Neuronal stem cell (in vitro differentiated cells): ENCODE data around the gene CDK4.

ENCODE experiments used
- DNase-seq: peaks from one replicate; pipeline ENCODE4 v3.0.0-alpha.2; 2013; ENCODE audit warnings: low spot score
- H2AFZ ChIP-seq: one replicate; pipeline ENCODE4 v1.6.1; 2013; ENCODE audit warnings: mild to moderate bottlenecking, low read length, inconsistent platforms
- H2AK5ac ChIP-seq: 2 replicates; pipeline ENCODE4 v1.6.1; 2013; ENCODE audit warnings: low read depth, mild to moderate bottlenecking, inconsistent platforms, low read length, moderate library complexity, mixed read lengths
- H2BK120ac ChIP-seq: 2 replicates; pipeline ENCODE4 v1.6.1; 2013; ENCODE audit warnings: low read depth, mild to moderate bottlenecking, inconsistent platforms, low read length, moderate library complexity, mixed read lengths
- H2BK12ac ChIP-seq: one replicate; pipeline ENCODE4 v1.6.1; 2013; ENCODE audit warnings: low read length, inconsistent platforms
- H2BK15ac ChIP-seq: 2 replicates; pipeline ENCODE4 v1.6.1; 2013; ENCODE audit warnings: mild to moderate bottlenecking, low read length, inconsistent platforms, mixed read lengths
- H2BK5ac ChIP-seq: one replicate; pipeline ENCODE4 v1.6.1; 2013; ENCODE audit warnings: inconsistent platforms, mild to moderate bottlenecking, low read length, moderate library complexity
- H3K14ac ChIP-seq: one replicate; pipeline ENCODE4 v1.6.1; 2013; ENCODE audit warnings: low read length, inconsistent platforms
- H3K18ac ChIP-seq: 2 replicates; pipeline ENCODE4 v1.6.1; 2013; ENCODE audit warnings: low read length, inconsistent platforms
- H3K23ac ChIP-seq: 2 replicates; pipeline ENCODE4 v1.6.1; 2013; ENCODE audit warnings: low read depth, mild to moderate bottlenecking, mixed read lengths, low read length, inconsistent platforms; ENCODE audit not compliant: poor library complexity
- H3K27ac ChIP-seq: replicated peaks from 3 replicates; pipeline ENCODE4 v1.5.1; 2013; ENCODE audit warnings: low read length, inconsistent platforms
- H3K27me3 ChIP-seq, 3 experiments: 2 replicates each; pipeline ENCODE4 v1.6.1; 2013; ENCODE audit warnings: low read length in 3 of 3, mild to moderate bottlenecking in 2 of 3, inconsistent platforms in 1 of 3, low read depth in 1 of 3, mixed read lengths in 1 of 3, moderate library complexity in 1 of 3; ENCODE audit not compliant: control insufficient read depth in 3 of 3, insufficient read depth in 3 of 3
- H3K36me3 ChIP-seq, 2 donors: replicated peaks in 1 of 2; 2 replicates each; pipeline ENCODE4 v1.6.1; 2013; ENCODE audit warnings: low read length in 2 of 2; ENCODE audit not compliant: control insufficient read depth in 2 of 2, insufficient read depth in 2 of 2
- H3K4ac ChIP-seq: 2 replicates; pipeline ENCODE4 v1.6.1; 2013; ENCODE audit warnings: inconsistent platforms, mild to moderate bottlenecking, low read length, moderate library complexity
- H3K4me1 ChIP-seq, 2 donors: 1 replicate in 1 of 2; 2 replicates in 1 of 2; pipeline ENCODE4 v1.6.1; 2013; ENCODE audit warnings: low read length in 2 of 2, low read depth in 1 of 2; ENCODE audit not compliant: control insufficient read depth in 2 of 2, insufficient read depth in 1 of 2
- H3K4me2 ChIP-seq: one replicate; pipeline ENCODE4 v1.6.1; 2013; ENCODE audit warnings: mild to moderate bottlenecking, low read length, inconsistent platforms; ENCODE audit not compliant: insufficient read depth, poor library complexity, severe bottlenecking
- H3K4me3 ChIP-seq, 2 donors: 2 replicates each; pipeline ENCODE4 v1.5.1; 2013; ENCODE audit warnings: low read length in 2 of 2, mild to moderate bottlenecking in 2 of 2, inconsistent platforms in 1 of 2, moderate library complexity in 1 of 2
- H3K79me1 ChIP-seq: one replicate; pipeline ENCODE4 v1.6.1; 2013; ENCODE audit warnings: low read depth, mild to moderate bottlenecking, inconsistent platforms, low read length, moderate library complexity
- H3K9ac ChIP-seq: one replicate; pipeline ENCODE4 v1.6.1; 2013; ENCODE audit warnings: mild to moderate bottlenecking, low read depth, low read length, inconsistent platforms; ENCODE audit not compliant: poor library complexity
- H3K9me3 ChIP-seq, 2 donors: replicated peaks in 1 of 2; 2 replicates each; pipeline versions ENCODE3 to v1.6.1; 2013; ENCODE audit warnings: low read length in 2 of 2, mild to moderate bottlenecking in 2 of 2, inconsistent platforms in 1 of 2, low read depth in 1 of 2, mixed read lengths in 1 of 2, moderate library complexity in 1 of 2; ENCODE audit not compliant: control insufficient read depth in 2 of 2, insufficient read depth in 1 of 2
- H4K8ac ChIP-seq: one replicate; pipeline ENCODE4 v1.6.1; 2013; ENCODE audit warnings: low read depth, mild to moderate bottlenecking, inconsistent platforms, low read length, moderate library complexity
- H4K91ac ChIP-seq: one replicate; pipeline ENCODE4 v1.6.1; 2013; ENCODE audit warnings: low read length, low read depth, mild to moderate bottlenecking, inconsistent platforms; ENCODE audit not compliant: poor library complexity
- WGBS, 2 donors: extraction: QIAGEN DNeasy Blood & Tissue Kit; methylation state at CpG; one replicate each; pipeline ENCODE4 v1.1.7; 2013; ENCODE audit warnings: missing lambda C conversion rate in 2 of 2, mixed read lengths in 1 of 2; ENCODE audit not compliant: insufficient read length in 2 of 2, insufficient replicate concordance in 1 of 2; ENCODE audit errors: extremely low coverage in 2 of 2; 5-methylcytosine and 5-hydroxymethylcytosine counted together

Gene CDK4

GRCh38 chr12:57782608-57783465, 30.7 kb upstream of the CDK4 start, which contains the start of gene TSFM:
TSFM (plus strand) TSS chr12:57782787; CDS start chr12:57782802, 15 bp downstream.
- no peak within 1 kb of the TSS for H3K27ac ChIP-seq

GRCh38 chr12:57782243-57782607, 30.1 kb upstream of the CDK4 start:
- Histone ChIP-seq H2BK120ac (no peak overlapping the region), H2BK15ac (no peak overlapping the region), H2AK5ac (no peak overlapping the region), H3K27me3 (no peaks in the 10 kb centered on the region), H3K4me2 (no peak overlapping the region), H3K4me3 (peak overlapping the region in 1 of 2 donors; percentile 90), H3K4me1 (peaks cover 3 to 6% of the 10 kb centered on the region in 2 donors), H4K91ac (no peak overlapping the region), H3K4ac (no peak overlapping the region), H2BK12ac (no peak overlapping the region), H3K14ac (no peak overlapping the region), H3K36me3 (peaks cover 12 to 46% of the 10 kb centered on the region in 2 donors), H3K18ac (no peak overlapping the region), H3K23ac (no peak overlapping the region), H3K9ac (no peak overlapping the region), H2AFZ (peak overlapping the region; percentile 83), H3K79me1 (peaks cover 4% of the 10 kb centered on the region), H2BK5ac (no peak overlapping the region), H4K8ac (no peak overlapping the region), H3K9me3 (no peaks in the 10 kb centered on the region), H3K27ac (no peak overlapping the region)
- no peak for DNase-seq
- no CpG with 5 or more reads among the region's 4 CpGs for WGBS, 2 donors

More at GRCh38 chr12:57782608-57783465, 30.7 kb upstream of the CDK4 start, which contains the start of gene TSFM:
- Histone ChIP-seq H2BK5ac (peak within 1 kb of the TSS; percentile 0), H3K18ac (peak within 1 kb of the TSS; percentile 93), H3K79me1 (peaks cover 4% of the 10 kb centered on the region), H2AK5ac (peak within 1 kb of the TSS; percentile 2), H3K23ac (peak within 1 kb of the TSS; percentile 97), H3K9me3 (no peaks in the 10 kb centered on the region), H3K4me3 (peak within 1 kb of the TSS; percentile 90 to 95), H2AFZ (peak within 1 kb of the TSS; percentile 83), H2BK120ac (no peak within 1 kb of the TSS), H3K36me3 (peaks cover 12 to 52% of the 10 kb centered on the region in 2 donors), H4K91ac (no peak within 1 kb of the TSS), H2BK12ac (peak within 1 kb of the TSS; percentile 18), H3K4me1 (peaks cover 3 to 6% of the 10 kb centered on the region in 2 donors), H2BK15ac (no peak within 1 kb of the TSS), H4K8ac (no peak within 1 kb of the TSS), H3K4me2 (peak within 1 kb of the TSS; percentile 84), H3K27me3 (no peaks in the 10 kb centered on the region), H3K4ac (no peak within 1 kb of the TSS), H3K14ac (peak within 1 kb of the TSS; percentile 79), H3K9ac (peak within 1 kb of the TSS; percentile 99)
- no CpG with 5 or more reads among the region's 45 CpGs for WGBS, 2 donors
- peak; percentile 93 for DNase-seq

GRCh38 chr12:57781801-57782200, 29.7 kb upstream of the CDK4 start:
- WGBS, 2 donors, result no CpG with 5 or more reads among the region's 2 CpGs

GRCh38 chr12:57781244-57781643, 29.1 kb upstream of the CDK4 start:
- no peak overlapping the region for H3K9ac ChIP-seq
- H2BK120ac ChIP-seq, result no peak overlapping the region
- no peak overlapping the region for H2BK12ac ChIP-seq
- no peak overlapping the region for H3K14ac ChIP-seq
- no peak for DNase-seq
- no peak overlapping the region for H3K4ac ChIP-seq
- peaks cover 3 to 6% of the 10 kb centered on the region in 2 donors for H3K4me1 ChIP-seq
- no peaks in the 10 kb centered on the region for H3K9me3 ChIP-seq
- WGBS, 2 donors, result no CpG with 5 or more reads among the region's 3 CpGs
- peaks cover 4% of the 10 kb centered on the region for H3K79me1 ChIP-seq
- H3K27ac ChIP-seq, result no peak overlapping the region
- H4K91ac ChIP-seq, result no peak overlapping the region
- no peaks in the 10 kb centered on the region for H3K27me3 ChIP-seq
- H3K36me3 ChIP-seq, result peaks cover 7 to 38% of the 10 kb centered on the region in 2 donors
- H4K8ac ChIP-seq, result no peak overlapping the region
- H2BK5ac ChIP-seq, result no peak overlapping the region
- no peak overlapping the region for H3K4me2 ChIP-seq
- H3K18ac ChIP-seq, result no peak overlapping the region
- H3K23ac ChIP-seq, result no peak overlapping the region
- H2AK5ac ChIP-seq, result no peak overlapping the region
- no peak overlapping the region for H3K4me3 ChIP-seq
- no peak overlapping the region for H2AFZ ChIP-seq
- no peak overlapping the region for H2BK15ac ChIP-seq

More at GRCh38 chr12:57781801-57782200, 29.7 kb upstream of the CDK4 start:
- H3K14ac ChIP-seq, result no peak overlapping the region
- no peak overlapping the region for H3K27ac ChIP-seq
- no peak overlapping the region for H2AK5ac ChIP-seq
- no peak overlapping the region for H3K18ac ChIP-seq
- H4K8ac ChIP-seq, result no peak overlapping the region
- H4K91ac ChIP-seq, result no peak overlapping the region
- no peak for DNase-seq
- no peak overlapping the region for H3K4ac ChIP-seq
- H2BK15ac ChIP-seq, result no peak overlapping the region
- peaks cover 10 to 42% of the 10 kb centered on the region in 2 donors for H3K36me3 ChIP-seq
- peaks cover 3 to 6% of the 10 kb centered on the region in 2 donors for H3K4me1 ChIP-seq
- H3K27me3 ChIP-seq, result no peaks in the 10 kb centered on the region
- no peak overlapping the region for H2BK120ac ChIP-seq
- H3K4me3 ChIP-seq, result no peak overlapping the region
- no peak overlapping the region for H3K9ac ChIP-seq
- no peak overlapping the region for H3K23ac ChIP-seq
- no peak overlapping the region for H3K4me2 ChIP-seq
- H3K79me1 ChIP-seq, result peaks cover 4% of the 10 kb centered on the region
- no peak overlapping the region for H2BK5ac ChIP-seq
- H2AFZ ChIP-seq, result peak overlapping the region; percentile 83
- H2BK12ac ChIP-seq, result no peak overlapping the region
- H3K9me3 ChIP-seq, result no peaks in the 10 kb centered on the region
